Testis (tissue), 2 donors: ENCODE data around the gene FOXC2.

Experiments
- POLR2A ChIP-seq: fragments of 450-650 bp; IDR thresholded peaks from one replicate; pipeline ENCODE4 v1.6.1; 2017; ENCODE audit warnings: antibody characterized with exemption, mild to moderate bottlenecking, moderate library complexity
- TF ChIP-seq, protein P1 (sequence below), 3 experiments: fragments of 450-650 bp in 2 of 3; fragments of 200-600 bp in 1 of 3; sonication (generic) in 1 of 3; IDR thresholded peaks; one replicate each; pipeline ENCODE4 v1.5.1; 2016 to 2019; ENCODE audit warnings: antibody characterized with exemption in 3 of 3, mild to moderate bottlenecking in 2 of 3, moderate library complexity in 1 of 3

DNA sequence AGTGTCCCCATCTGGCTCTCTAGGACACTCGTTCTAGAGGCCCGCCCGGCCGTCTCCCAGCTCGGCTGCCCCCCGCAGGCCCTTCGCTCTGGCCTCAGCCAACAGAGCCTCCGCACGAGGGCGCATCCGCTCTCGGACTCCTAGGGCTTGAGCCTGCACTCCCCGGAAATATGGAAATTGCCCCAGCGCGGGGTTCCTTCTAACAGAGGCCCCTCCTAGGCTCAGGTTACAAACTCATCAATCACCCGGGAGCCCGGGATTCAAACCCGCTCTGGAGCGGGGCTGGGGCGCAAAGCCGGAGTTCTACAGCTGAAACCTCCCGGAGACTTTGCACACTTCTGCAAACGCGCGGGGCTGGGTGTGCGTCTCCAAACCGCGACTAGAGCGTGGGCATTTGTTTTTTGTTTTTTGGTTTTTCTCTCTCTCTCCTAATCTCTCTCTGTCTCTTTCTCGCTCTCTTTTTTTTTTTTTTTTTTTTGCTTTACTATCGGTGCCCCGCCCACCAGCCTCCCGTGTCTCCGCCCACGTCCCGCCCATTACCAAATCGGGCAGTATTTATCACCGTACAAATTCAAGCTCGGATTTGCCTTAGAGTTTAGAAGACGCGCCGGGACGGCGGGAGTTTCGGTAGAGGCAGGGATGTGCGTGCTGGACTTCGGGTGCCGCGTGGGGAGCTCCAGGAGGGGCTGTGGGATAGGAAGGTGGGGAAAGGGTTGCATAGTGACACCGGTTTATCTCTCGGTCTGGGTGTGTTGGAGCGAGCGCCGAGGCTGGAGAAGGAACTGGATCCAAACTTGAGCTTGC lies 9.3 kb downstream of the FOXC2 start:
- TF ChIP-seq, protein P1, sequence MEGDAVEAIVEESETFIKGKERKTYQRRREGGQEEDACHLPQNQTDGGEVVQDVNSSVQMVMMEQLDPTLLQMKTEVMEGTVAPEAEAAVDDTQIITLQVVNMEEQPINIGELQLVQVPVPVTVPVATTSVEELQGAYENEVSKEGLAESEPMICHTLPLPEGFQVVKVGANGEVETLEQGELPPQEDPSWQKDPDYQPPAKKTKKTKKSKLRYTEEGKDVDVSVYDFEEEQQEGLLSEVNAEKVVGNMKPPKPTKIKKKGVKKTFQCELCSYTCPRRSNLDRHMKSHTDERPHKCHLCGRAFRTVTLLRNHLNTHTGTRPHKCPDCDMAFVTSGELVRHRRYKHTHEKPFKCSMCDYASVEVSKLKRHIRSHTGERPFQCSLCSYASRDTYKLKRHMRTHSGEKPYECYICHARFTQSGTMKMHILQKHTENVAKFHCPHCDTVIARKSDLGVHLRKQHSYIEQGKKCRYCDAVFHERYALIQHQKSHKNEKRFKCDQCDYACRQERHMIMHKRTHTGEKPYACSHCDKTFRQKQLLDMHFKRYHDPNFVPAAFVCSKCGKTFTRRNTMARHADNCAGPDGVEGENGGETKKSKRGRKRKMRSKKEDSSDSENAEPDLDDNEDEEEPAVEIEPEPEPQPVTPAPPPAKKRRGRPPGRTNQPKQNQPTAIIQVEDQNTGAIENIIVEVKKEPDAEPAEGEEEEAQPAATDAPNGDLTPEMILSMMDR (IDR thresholded peaks at IDR 0.05): peak in 1 of 3 experiments; percentile 35
- no peak for TF ChIP-seq POLR2A
